A549 (cell line): ENCODE measurements around the gene PARVB. TPM values are rescaled to one million over a fixed set of nuclear protein-coding genes. Genes with fewer than 3 reads are reported as not detected.
A peak's percentile ranks its signal among the peaks of the same experiment; 100 is the strongest.

Experiments
- ATAC-seq, 2 experiments: fragments of 200-7000 bp in 1 of 2; fragments of >200 bp in 1 of 2; cut with Nextera tagmentation in 1 of 2; cut with Tn5 transposase in 1 of 2; 3 replicates each; pipeline versions ENCODE4 v1.8.0 to v1.9.1; 2018 to 2020; ENCODE audit warnings: mild to moderate bottlenecking in 1 of 2, moderate library complexity in 1 of 2
- CTCF ChIA-PET: fragments of 300-600 bp; sonication (Branson Sonifier 250); formaldehyde crosslinking; extraction: SDS; loops from one replicate; lab custom pipeline; 2021; ENCODE audit warnings: antibody characterized with exemption, inconsistent platforms; lab: Yijun Ruan, JAX
- POLR2A ChIA-PET: fragments of 350-600 bp; formaldehyde crosslinking; extraction: SDS; loops from one replicate; lab custom pipeline; 2021; ENCODE audit warnings: antibody characterized with exemption, inconsistent platforms; lab: Yijun Ruan, JAX
- DNase-seq, 2 experiments: peaks; one replicate each; pipeline versions ENCODE4 v3.0.0 to v3.0.0-alpha.2; 2011 to 2016; ENCODE audit warnings: low read depth in 1 of 2, low spot score in 1 of 2
- FAIRE-seq: peaks from 2 replicates; lab custom pipeline; 2011; peaks lifted over from hg19 to GRCh38; lab: Jason Lieb, UNC
- H3K27ac ChIP-seq, 2 experiments: fragments of >200 bp; sonication (Bioruptor Twin); formaldehyde crosslinking; 3 replicates each; pipeline ENCODE4 v1.5.1; 2016 to 2017
- H3K4me1 ChIP-seq: fragments of >200 bp; sonication (Bioruptor Twin); formaldehyde crosslinking; 3 replicates; pipeline ENCODE4 v1.6.1; 2016
- H3K4me2 ChIP-seq: fragments of >200 bp; sonication (Bioruptor Twin); formaldehyde crosslinking; 3 replicates; pipeline ENCODE4 v1.6.1; 2016
- H3K4me3 ChIP-seq: fragments of >200 bp; sonication (Bioruptor Twin); formaldehyde crosslinking; 3 replicates; pipeline ENCODE4 v1.5.1; 2016
- H3K9me3 ChIP-seq: fragments of >200 bp; sonication (Bioruptor Twin); formaldehyde crosslinking; 3 replicates; pipeline ENCODE4 v1.6.1; 2016
- BHLHE40 ChIP-seq: IDR thresholded peaks from 2 replicates; pipeline ENCODE4 v1.6.1; 2012; ENCODE audit warnings: low read depth, low read length, inconsistent platforms
- CBX8 ChIP-seq: fragments of 200-600 bp; sonication (generic); IDR thresholded peaks from 2 replicates; pipeline ENCODE4 v1.6.1; 2016
- CHD2 ChIP-seq: fragments of 150-350 bp; IDR thresholded peaks from 2 replicates; pipeline ENCODE4 v1.6.1; 2014; ENCODE audit warnings: low read length; ENCODE audit not compliant: partially characterized antibody
- EHMT2 ChIP-seq: fragments of 200-600 bp; sonication (generic); IDR thresholded peaks from 2 replicates; pipeline ENCODE4 v1.6.1; 2016; ENCODE audit warnings: antibody characterized with exemption, low read depth, mild to moderate bottlenecking, moderate library complexity
- EP300 ChIP-seq, 2 experiments: fragments of >200 bp; sonication (Bioruptor Twin); formaldehyde crosslinking; IDR thresholded peaks; 2 replicates in 1 of 2; 3 replicates in 1 of 2; pipeline ENCODE4 v1.6.1; 2016 to 2017
- FOXS1 ChIP-seq: fragments of 250-450 bp; sonication (Bioruptor Pico); IDR thresholded peaks from 2 replicates; pipeline ENCODE4 v1.5.0; 2020; ENCODE audit warnings: mild to moderate bottlenecking, moderate library complexity
- GATA3 ChIP-seq: IDR thresholded peaks from 2 replicates; pipeline ENCODE4 v1.6.1; 2012; ENCODE audit warnings: borderline replicate concordance
- HEYL ChIP-seq: fragments of 250-450 bp; sonication (Bioruptor Pico); IDR thresholded peaks from 2 replicates; pipeline ENCODE4 v1.8.0; 2021; ENCODE audit warnings: mild to moderate bottlenecking, moderate library complexity
- HOXB5 ChIP-seq: fragments of 250-450 bp; sonication (Bioruptor Pico); IDR thresholded peaks from 2 replicates; pipeline ENCODE4 v1.5.0; 2020; ENCODE audit warnings: mild to moderate bottlenecking, moderate library complexity
- KDM1A ChIP-seq: fragments of 200-600 bp; sonication (generic); IDR thresholded peaks from 2 replicates; pipeline ENCODE4 v1.6.1; 2016; ENCODE audit warnings: low read depth, mild to moderate bottlenecking
- KDM5A ChIP-seq: fragments of 200-600 bp; sonication (generic); IDR thresholded peaks from 2 replicates; pipeline ENCODE4 v1.6.1; 2016; ENCODE audit warnings: antibody characterized with exemption, mild to moderate bottlenecking
- MAFK ChIP-seq: fragments of 450-650 bp; IDR thresholded peaks from 2 replicates; pipeline ENCODE4 v1.6.1; 2014; ENCODE audit not compliant: partially characterized antibody
- RAD21 ChIP-seq, 2 experiments: fragments of >200 bp in 1 of 2; sonication (Bioruptor Twin) in 1 of 2; formaldehyde crosslinking in 1 of 2; IDR thresholded peaks in 1 of 2; conservative IDR thresholded peaks in 1 of 2; 2 replicates in 1 of 2; 3 replicates in 1 of 2; pipeline ENCODE4 v1.6.1; 2012 to 2018; ENCODE audit warnings: inconsistent platforms in 1 of 2
- RARB ChIP-seq: fragments of 250-450 bp; sonication (Bioruptor Pico); IDR thresholded peaks from 2 replicates; pipeline ENCODE4 v1.8.0; 2021; ENCODE audit warnings: mild to moderate bottlenecking, moderate library complexity
- RFX5 ChIP-seq: fragments of 450-650 bp; IDR thresholded peaks from 2 replicates; pipeline ENCODE4 v1.7.1; 2014; ENCODE audit warnings: antibody characterized with exemption, mild to moderate bottlenecking, moderate library complexity
- SMC3 ChIP-seq: fragments of >200 bp; sonication (Bioruptor Twin); formaldehyde crosslinking; IDR thresholded peaks from 3 replicates; pipeline ENCODE4 v1.6.1; 2018; ENCODE audit warnings: inconsistent platforms
- SREBF2 ChIP-seq: fragments of 450-650 bp; IDR thresholded peaks from 2 replicates; pipeline ENCODE4 v1.6.1; 2014; ENCODE audit warnings: mild to moderate bottlenecking, moderate library complexity
- ZC3H11A ChIP-seq: fragments of 450-650 bp; IDR thresholded peaks from 2 replicates; pipeline ENCODE4 v1.6.1; 2014; ENCODE audit warnings: antibody characterized with exemption, mild to moderate bottlenecking
- ZFP36 ChIP-seq: fragments of 450-650 bp; IDR thresholded peaks from 2 replicates; pipeline ENCODE4 v1.6.1; 2014; ENCODE audit warnings: borderline replicate concordance; ENCODE audit not compliant: partially characterized antibody
- ZSCAN20 ChIP-seq: fragments of 250-450 bp; sonication (Bioruptor Pico); IDR thresholded peaks from 2 replicates; pipeline ENCODE4 v1.8.0; 2022; ENCODE audit warnings: mild to moderate bottlenecking, moderate library complexity
- WGBS: methylation state at CpG from one replicate; pipeline ENCODE4 v1.1.6; 2017; ENCODE audit errors: missing lambda C conversion rate; 5-methylcytosine and 5-hydroxymethylcytosine counted together
- polyA plus RNA-seq, 4 experiments: library from polyadenylated mRNA; depleted of rRNA in 3 of 4; stranded (reverse); fragments of >200 nt; fragmentation: RNase III in 1 of 4; extraction: RNeasy Plus Mini Kit Qiagen cat#74134 plus additional on column Dnase treatment in 1 of 4; gene quantifications; 2 replicates in 3 of 4; 3 replicates in 1 of 4; pipeline ENCODE4 v1.2.3, GENCODE V29; 2011 to 2017
- TF ChIP-seq, protein P1 (sequence below): fragments of >200 bp; sonication (Bioruptor Twin); formaldehyde crosslinking; IDR thresholded peaks from 3 replicates; pipeline ENCODE4 v1.5.1; 2016
- TF ChIP-seq, protein P2 (sequence below): IDR thresholded peaks from 2 replicates; pipeline ENCODE4 v1.6.1; 2012; ENCODE audit warnings: low read depth, borderline replicate concordance
- TF ChIP-seq, protein P3 (sequence below): fragments of 250-450 bp; sonication (Bioruptor Pico); IDR thresholded peaks from 2 replicates; pipeline ENCODE4 v1.5.0; 2020; ENCODE audit warnings: low read depth, mild to moderate bottlenecking, moderate library complexity
- TF ChIP-seq, protein P4 (sequence below): fragments of 150-350 bp; IDR thresholded peaks from 2 replicates; pipeline ENCODE4 v1.6.1; 2014; ENCODE audit warnings: low read depth, mild to moderate bottlenecking, low read length
- TF ChIP-seq, protein P5 (sequence below): fragments of >200 bp; sonication (Bioruptor Twin); formaldehyde crosslinking; IDR thresholded peaks from 2 replicates; pipeline ENCODE4 v1.6.1; 2016
- TF ChIP-seq, protein P6 (sequence below): fragments of >200 bp; sonication (Bioruptor Twin); formaldehyde crosslinking; IDR thresholded peaks from 3 replicates; pipeline ENCODE4 v1.6.1; 2016
- TF ChIP-seq, protein P7 (sequence below): fragments of 200-600 bp; sonication (generic); IDR thresholded peaks from 2 replicates; pipeline ENCODE4 v1.6.1; 2016; ENCODE audit warnings: antibody characterized with exemption, mild to moderate bottlenecking, moderate library complexity

Gene PARVB
- polyA plus RNA-seq, 2 of the 4 experiments (the other 2 are of a cell fraction): 28.3 to 33.5 TPM

DNA sequence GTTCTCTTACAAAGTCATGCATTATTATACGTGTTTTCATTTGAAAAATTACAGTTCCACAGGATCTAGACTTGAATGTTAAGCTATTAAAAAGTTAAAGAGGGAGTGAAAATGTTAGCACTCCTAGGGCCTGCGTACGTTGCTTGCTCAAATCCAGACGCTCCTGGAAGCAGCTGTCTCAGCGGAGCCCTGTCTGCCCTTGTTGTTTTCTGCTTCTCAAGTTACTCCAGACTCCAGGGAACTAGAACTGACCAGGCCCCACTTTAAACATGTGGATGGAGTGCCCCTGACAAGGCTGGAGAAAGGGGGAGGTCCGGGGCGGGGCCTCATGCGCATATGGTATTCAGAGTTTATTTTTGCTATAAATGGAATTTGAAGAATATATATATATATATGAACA, 9.6 kb downstream of the PARVB start:
- Histone ChIP-seq H3K4me1 (peaks cover 38% of the 10 kb centered on the region), H3K9me3 (no peaks in the 10 kb centered on the region), H3K4me3 (no peak overlapping the region), H3K4me2 (no peak overlapping the region), H3K27ac (no peak overlapping the region)
- ATAC-seq (no peak), FAIRE-seq (no peak), DNase-seq (no peak)
- no peak for TF ChIP-seq ZSCAN20
- no peak for TF ChIP-seq SMC3
- TF ChIP-seq RARB (CRISPR knock-in tag): no peak
- TF ChIP-seq SREBF2: no peak
- TF ChIP-seq KDM1A: no peak
- no peak for TF ChIP-seq EP300 (IDR thresholded peaks at IDR 0.05)
- TF ChIP-seq CBX8: no peak
- TF ChIP-seq EHMT2: no peak
- TF ChIP-seq, protein P1, sequence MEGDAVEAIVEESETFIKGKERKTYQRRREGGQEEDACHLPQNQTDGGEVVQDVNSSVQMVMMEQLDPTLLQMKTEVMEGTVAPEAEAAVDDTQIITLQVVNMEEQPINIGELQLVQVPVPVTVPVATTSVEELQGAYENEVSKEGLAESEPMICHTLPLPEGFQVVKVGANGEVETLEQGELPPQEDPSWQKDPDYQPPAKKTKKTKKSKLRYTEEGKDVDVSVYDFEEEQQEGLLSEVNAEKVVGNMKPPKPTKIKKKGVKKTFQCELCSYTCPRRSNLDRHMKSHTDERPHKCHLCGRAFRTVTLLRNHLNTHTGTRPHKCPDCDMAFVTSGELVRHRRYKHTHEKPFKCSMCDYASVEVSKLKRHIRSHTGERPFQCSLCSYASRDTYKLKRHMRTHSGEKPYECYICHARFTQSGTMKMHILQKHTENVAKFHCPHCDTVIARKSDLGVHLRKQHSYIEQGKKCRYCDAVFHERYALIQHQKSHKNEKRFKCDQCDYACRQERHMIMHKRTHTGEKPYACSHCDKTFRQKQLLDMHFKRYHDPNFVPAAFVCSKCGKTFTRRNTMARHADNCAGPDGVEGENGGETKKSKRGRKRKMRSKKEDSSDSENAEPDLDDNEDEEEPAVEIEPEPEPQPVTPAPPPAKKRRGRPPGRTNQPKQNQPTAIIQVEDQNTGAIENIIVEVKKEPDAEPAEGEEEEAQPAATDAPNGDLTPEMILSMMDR: no peak
- TF ChIP-seq RFX5: no peak
- TF ChIP-seq FOXS1: no peak
- TF ChIP-seq, protein P2, sequence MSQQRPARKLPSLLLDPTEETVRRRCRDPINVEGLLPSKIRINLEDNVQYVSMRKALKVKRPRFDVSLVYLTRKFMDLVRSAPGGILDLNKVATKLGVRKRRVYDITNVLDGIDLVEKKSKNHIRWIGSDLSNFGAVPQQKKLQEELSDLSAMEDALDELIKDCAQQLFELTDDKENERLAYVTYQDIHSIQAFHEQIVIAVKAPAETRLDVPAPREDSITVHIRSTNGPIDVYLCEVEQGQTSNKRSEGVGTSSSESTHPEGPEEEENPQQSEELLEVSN: no peak
- TF ChIP-seq, protein P3, sequence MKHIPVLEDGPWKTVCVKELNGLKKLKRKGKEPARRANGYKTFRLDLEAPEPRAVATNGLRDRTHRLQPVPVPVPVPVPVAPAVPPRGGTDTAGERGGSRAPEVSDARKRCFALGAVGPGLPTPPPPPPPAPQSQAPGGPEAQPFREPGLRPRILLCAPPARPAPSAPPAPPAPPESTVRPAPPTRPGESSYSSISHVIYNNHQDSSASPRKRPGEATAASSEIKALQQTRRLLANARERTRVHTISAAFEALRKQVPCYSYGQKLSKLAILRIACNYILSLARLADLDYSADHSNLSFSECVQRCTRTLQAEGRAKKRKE (CRISPR knock-in tag): no peak
- TF ChIP-seq, protein P4, sequence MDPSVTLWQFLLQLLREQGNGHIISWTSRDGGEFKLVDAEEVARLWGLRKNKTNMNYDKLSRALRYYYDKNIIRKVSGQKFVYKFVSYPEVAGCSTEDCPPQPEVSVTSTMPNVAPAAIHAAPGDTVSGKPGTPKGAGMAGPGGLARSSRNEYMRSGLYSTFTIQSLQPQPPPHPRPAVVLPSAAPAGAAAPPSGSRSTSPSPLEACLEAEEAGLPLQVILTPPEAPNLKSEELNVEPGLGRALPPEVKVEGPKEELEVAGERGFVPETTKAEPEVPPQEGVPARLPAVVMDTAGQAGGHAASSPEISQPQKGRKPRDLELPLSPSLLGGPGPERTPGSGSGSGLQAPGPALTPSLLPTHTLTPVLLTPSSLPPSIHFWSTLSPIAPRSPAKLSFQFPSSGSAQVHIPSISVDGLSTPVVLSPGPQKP: no peak
- TF ChIP-seq BHLHE40: no peak
- no peak for TF ChIP-seq ZC3H11A
- TF ChIP-seq KDM5A: no peak
- TF ChIP-seq HOXB5 (CRISPR knock-in tag): no peak
- no peak for TF ChIP-seq RAD21 (conservative IDR thresholded peaks at IDR 0.05 in 1 of 2, IDR thresholded peaks at IDR 0.05 in 1 of 2)
- TF ChIP-seq, protein P5, sequence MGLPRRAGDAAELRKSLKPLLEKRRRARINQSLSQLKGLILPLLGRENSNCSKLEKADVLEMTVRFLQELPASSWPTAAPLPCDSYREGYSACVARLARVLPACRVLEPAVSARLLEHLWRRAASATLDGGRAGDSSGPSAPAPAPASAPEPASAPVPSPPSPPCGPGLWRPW: no peak
- WGBS: 85% methylated on average over 8 of the region's 8 CpGs
- POLR2A ChIA-PET: no interaction called here
- CTCF ChIA-PET: interaction anchor here (1.2 to 2.7 kb wide), 4 partner anchors 40 to 590 kb away, joined by 3 to 13 read pairs (median 6); no protein-coding TSS in a partner anchor

DNA sequence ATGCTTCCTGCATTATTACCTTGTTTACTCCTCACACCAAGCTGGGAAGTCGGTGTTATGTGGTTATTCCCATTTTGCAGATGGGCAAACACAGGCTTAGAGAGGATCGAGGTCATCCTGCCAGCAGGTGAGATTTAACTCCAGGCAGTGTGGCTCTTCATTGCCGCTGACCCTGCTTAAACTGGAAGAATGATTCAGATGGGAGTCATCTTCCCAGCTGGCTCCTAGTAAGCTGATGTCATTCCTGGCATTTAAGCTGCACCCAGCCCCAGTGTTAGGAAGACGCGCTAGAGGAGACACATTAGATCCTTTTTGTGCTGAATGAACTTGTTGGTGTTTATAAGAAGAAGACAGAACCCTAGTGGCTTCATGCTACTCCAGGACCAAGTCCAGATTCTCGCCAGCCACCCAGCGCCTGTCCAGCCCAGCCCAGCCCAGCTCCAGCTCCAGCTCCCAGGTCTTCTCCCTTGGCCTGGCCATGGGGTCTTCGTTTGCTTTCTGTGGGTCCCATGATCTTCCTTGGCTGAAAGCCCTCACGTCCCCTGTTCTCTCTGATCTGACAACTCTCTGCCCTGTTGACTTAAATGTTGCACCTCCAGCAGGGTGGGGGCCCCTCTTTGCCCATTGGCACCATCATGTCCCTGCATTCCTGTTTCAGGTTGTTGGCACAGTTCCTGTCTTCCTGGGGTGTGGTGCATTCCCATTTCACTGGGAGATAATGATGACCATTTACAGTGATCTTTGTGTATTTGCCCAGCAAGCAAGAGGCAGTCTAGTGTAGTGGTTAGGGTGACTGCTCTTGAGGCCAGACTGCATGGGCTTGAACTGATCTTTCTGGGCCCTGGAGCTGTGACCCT, 13.6 kb downstream of the PARVB start:
- DNase-seq: peak; percentile 66 to 84
- Histone ChIP-seq H3K4me1 (peaks cover 32% of the 10 kb centered on the region), H3K27ac (peak overlapping the region; percentile 81 to 86), H3K9me3 (no peaks in the 10 kb centered on the region), H3K4me3 (peak overlapping the region; percentile 36; the same call in 2 of the 3 replicates), H3K4me2 (peak overlapping the region; percentile 98)
- CTCF ChIA-PET: interaction anchor here (0.8 to 1.2 kb wide), 4 partner anchors 15 to 589 kb away, joined by 3 to 6 read pairs (median 4); no protein-coding TSS in a partner anchor
- ATAC-seq: peak; percentile 99 to 100
- WGBS: 4% methylated on average over 9 of the region's 9 CpGs
- FAIRE-seq: no peak
- POLR2A ChIA-PET: interaction anchor here (0.8 to 0.9 kb wide), 2 partner anchors 10 to 14 kb away, joined by 3 to 4 read pairs; partner anchors contain the start of gene PARVB
- no peak for TF ChIP-seq HEYL (CRISPR knock-in tag)
- TF ChIP-seq, protein P6, sequence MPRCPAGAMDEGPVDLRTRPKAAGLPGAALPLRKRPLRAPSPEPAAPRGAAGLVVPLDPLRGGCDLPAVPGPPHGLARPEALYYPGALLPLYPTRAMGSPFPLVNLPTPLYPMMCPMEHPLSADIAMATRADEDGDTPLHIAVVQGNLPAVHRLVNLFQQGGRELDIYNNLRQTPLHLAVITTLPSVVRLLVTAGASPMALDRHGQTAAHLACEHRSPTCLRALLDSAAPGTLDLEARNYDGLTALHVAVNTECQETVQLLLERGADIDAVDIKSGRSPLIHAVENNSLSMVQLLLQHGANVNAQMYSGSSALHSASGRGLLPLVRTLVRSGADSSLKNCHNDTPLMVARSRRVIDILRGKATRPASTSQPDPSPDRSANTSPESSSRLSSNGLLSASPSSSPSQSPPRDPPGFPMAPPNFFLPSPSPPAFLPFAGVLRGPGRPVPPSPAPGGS: no peak
- TF ChIP-seq CHD2: no peak
- peak; percentile 46; the same call in 1 of the 2 replicates for TF ChIP-seq GATA3
- TF ChIP-seq MAFK: peak; percentile 67
- TF ChIP-seq EP300 (IDR thresholded peaks at IDR 0.05): no peak
- TF ChIP-seq ZFP36: no peak
- TF ChIP-seq, protein P7, sequence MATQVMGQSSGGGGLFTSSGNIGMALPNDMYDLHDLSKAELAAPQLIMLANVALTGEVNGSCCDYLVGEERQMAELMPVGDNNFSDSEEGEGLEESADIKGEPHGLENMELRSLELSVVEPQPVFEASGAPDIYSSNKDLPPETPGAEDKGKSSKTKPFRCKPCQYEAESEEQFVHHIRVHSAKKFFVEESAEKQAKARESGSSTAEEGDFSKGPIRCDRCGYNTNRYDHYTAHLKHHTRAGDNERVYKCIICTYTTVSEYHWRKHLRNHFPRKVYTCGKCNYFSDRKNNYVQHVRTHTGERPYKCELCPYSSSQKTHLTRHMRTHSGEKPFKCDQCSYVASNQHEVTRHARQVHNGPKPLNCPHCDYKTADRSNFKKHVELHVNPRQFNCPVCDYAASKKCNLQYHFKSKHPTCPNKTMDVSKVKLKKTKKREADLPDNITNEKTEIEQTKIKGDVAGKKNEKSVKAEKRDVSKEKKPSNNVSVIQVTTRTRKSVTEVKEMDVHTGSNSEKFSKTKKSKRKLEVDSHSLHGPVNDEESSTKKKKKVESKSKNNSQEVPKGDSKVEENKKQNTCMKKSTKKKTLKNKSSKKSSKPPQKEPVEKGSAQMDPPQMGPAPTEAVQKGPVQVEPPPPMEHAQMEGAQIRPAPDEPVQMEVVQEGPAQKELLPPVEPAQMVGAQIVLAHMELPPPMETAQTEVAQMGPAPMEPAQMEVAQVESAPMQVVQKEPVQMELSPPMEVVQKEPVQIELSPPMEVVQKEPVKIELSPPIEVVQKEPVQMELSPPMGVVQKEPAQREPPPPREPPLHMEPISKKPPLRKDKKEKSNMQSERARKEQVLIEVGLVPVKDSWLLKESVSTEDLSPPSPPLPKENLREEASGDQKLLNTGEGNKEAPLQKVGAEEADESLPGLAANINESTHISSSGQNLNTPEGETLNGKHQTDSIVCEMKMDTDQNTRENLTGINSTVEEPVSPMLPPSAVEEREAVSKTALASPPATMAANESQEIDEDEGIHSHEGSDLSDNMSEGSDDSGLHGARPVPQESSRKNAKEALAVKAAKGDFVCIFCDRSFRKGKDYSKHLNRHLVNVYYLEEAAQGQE: no peak
